Trophoblast cell (in vitro differentiated cells and primary cell): ENCODE data around the gene PIK3R6.
"Not testable (repeated sequence)": the region's sequence is repeated elsewhere in the genome, so short reads cannot be mapped to it uniquely, and the experiment has no call there.

ENCODE experiments used
- DNase-seq, 2 donors: peaks; one replicate each; pipeline ENCODE4 v3.0.0-alpha.2; 2016
- H2AFZ ChIP-seq: 2 replicates; pipeline ENCODE4 v1.6.1; 2013; ENCODE audit warnings: low read length, moderate library complexity, mild to moderate bottlenecking; ENCODE audit not compliant: insufficient read depth, poor library complexity
- H2AK5ac ChIP-seq: 2 replicates; pipeline ENCODE4 v1.6.1; 2013; ENCODE audit warnings: mild to moderate bottlenecking, low read length
- H2BK120ac ChIP-seq: 2 replicates; pipeline ENCODE4 v1.6.1; 2013; ENCODE audit warnings: low read length, mild to moderate bottlenecking, moderate library complexity; ENCODE audit not compliant: insufficient read depth, poor library complexity
- H2BK12ac ChIP-seq: 2 replicates; pipeline ENCODE4 v1.6.1; 2013; ENCODE audit warnings: mild to moderate bottlenecking, low read length, moderate library complexity
- H2BK5ac ChIP-seq: 2 replicates; pipeline ENCODE4 v1.6.1; 2013; ENCODE audit warnings: low read length, low read depth, moderate library complexity, mild to moderate bottlenecking; ENCODE audit not compliant: poor library complexity
- H3K14ac ChIP-seq: 2 replicates; pipeline ENCODE4 v1.6.1; 2013; ENCODE audit warnings: mild to moderate bottlenecking, low read length
- H3K18ac ChIP-seq: 2 replicates; pipeline ENCODE4 v1.6.1; 2013; ENCODE audit warnings: mild to moderate bottlenecking, low read length
- H3K23ac ChIP-seq: 2 replicates; pipeline ENCODE4 v1.6.1; 2013; ENCODE audit warnings: low read length
- H3K27ac ChIP-seq: 2 replicates; pipeline ENCODE4 v1.5.1; 2013; ENCODE audit warnings: low read depth, mild to moderate bottlenecking, inconsistent platforms, low read length, moderate library complexity
- H3K27me3 ChIP-seq: 2 replicates; pipeline ENCODE4 v1.6.1; 2013; ENCODE audit warnings: inconsistent platforms, mild to moderate bottlenecking, low read length, moderate library complexity; ENCODE audit not compliant: insufficient read depth
- H3K36me3 ChIP-seq, 2 experiments: 1 replicate in 1 of 2; 2 replicates in 1 of 2; pipeline ENCODE4 v1.6.1; 2013; ENCODE audit warnings: low read length in 2 of 2, mild to moderate bottlenecking in 2 of 2, moderate library complexity in 1 of 2; ENCODE audit not compliant: insufficient read depth in 2 of 2, control insufficient read depth in 1 of 2
- H3K4ac ChIP-seq: 2 replicates; pipeline ENCODE4 v1.6.1; 2013; ENCODE audit warnings: low read depth, mild to moderate bottlenecking, low read length, moderate library complexity
- H3K4me1 ChIP-seq, 2 experiments: 1 replicate in 1 of 2; 2 replicates in 1 of 2; pipeline ENCODE4 v1.6.1; 2013; ENCODE audit warnings: low read length in 2 of 2, mild to moderate bottlenecking in 2 of 2, moderate library complexity in 1 of 2; ENCODE audit not compliant: insufficient read depth in 2 of 2, control insufficient read depth in 1 of 2
- H3K4me2 ChIP-seq: 2 replicates; pipeline ENCODE4 v1.6.1; 2013; ENCODE audit warnings: inconsistent platforms, mild to moderate bottlenecking, low read length, moderate library complexity
- H3K4me3 ChIP-seq: 2 replicates; pipeline ENCODE4 v1.5.1; 2013; ENCODE audit warnings: mild to moderate bottlenecking, low read depth, low read length, inconsistent platforms
- H3K79me1 ChIP-seq: one replicate; pipeline ENCODE4 v1.6.1; 2013; ENCODE audit warnings: low read length
- H3K79me2 ChIP-seq: 2 replicates; pipeline ENCODE4 v1.6.1; 2013; ENCODE audit warnings: low read length, mild to moderate bottlenecking; ENCODE audit not compliant: control insufficient read depth, insufficient read depth, poor library complexity
- H3K9ac ChIP-seq: 2 replicates; pipeline ENCODE4 v1.6.1; 2013; ENCODE audit warnings: mild to moderate bottlenecking, low read length
- H3K9me3 ChIP-seq: 2 replicates; pipeline ENCODE4 v1.6.1; 2013; ENCODE audit warnings: low read depth, mild to moderate bottlenecking, control low read depth, inconsistent platforms, low read length; ENCODE audit not compliant: insufficient read depth
- H4K12ac ChIP-seq: 2 replicates; pipeline ENCODE4 v1.6.1; 2013; ENCODE audit warnings: low read depth, mild to moderate bottlenecking, low read length, moderate library complexity
- H4K8ac ChIP-seq: 2 replicates; pipeline ENCODE4 v1.6.1; 2013; ENCODE audit warnings: low read depth, mild to moderate bottlenecking, low read length, moderate library complexity
- H4K91ac ChIP-seq: one replicate; pipeline ENCODE4 v1.6.1; 2013; ENCODE audit warnings: low read depth, mild to moderate bottlenecking, low read length, moderate library complexity
- WGBS: extraction: QIAGEN DNeasy Blood & Tissue Kit; methylation state at CpG from one replicate; pipeline ENCODE4 v1.1.7; 2013; ENCODE audit warnings: missing lambda C conversion rate; ENCODE audit not compliant: insufficient read length, insufficient coverage; ENCODE audit errors: extremely low coverage; 5-methylcytosine and 5-hydroxymethylcytosine counted together

PIK3R6 gene

GRCh38 chr17:8856869-8857575 is 10.5 kb downstream of the PIK3R6 start:
- Histone ChIP-seq H2BK12ac (no peak overlapping the region), H3K79me2 (no peaks in the 10 kb centered on the region), H3K9me3 (no peaks in the 10 kb centered on the region), H3K18ac (no peak overlapping the region), H3K36me3 (no peaks in the 10 kb centered on the region), H2AK5ac (peak overlapping the region; percentile 29), H3K79me1 (no peaks in the 10 kb centered on the region), H3K4me2 (no peak overlapping the region), H3K4ac (no peak overlapping the region), H2AFZ (no peak overlapping the region), H4K8ac (no peak overlapping the region), H3K9ac (no peak overlapping the region), H2BK5ac (no peak overlapping the region), H3K4me1 (peaks cover 2 to 3% of the 10 kb centered on the region in 2 experiments), H4K91ac (no peak overlapping the region), H2BK120ac (no peak overlapping the region), H3K23ac (no peak overlapping the region), H3K27ac (no peak overlapping the region), H3K27me3 (no peaks in the 10 kb centered on the region), H4K12ac (no peak overlapping the region), H3K4me3 (no peak overlapping the region), H3K14ac (no peak overlapping the region)
- no CpG with 5 or more reads among the region's 14 CpGs for WGBS
- DNase-seq: no peak

DNA sequence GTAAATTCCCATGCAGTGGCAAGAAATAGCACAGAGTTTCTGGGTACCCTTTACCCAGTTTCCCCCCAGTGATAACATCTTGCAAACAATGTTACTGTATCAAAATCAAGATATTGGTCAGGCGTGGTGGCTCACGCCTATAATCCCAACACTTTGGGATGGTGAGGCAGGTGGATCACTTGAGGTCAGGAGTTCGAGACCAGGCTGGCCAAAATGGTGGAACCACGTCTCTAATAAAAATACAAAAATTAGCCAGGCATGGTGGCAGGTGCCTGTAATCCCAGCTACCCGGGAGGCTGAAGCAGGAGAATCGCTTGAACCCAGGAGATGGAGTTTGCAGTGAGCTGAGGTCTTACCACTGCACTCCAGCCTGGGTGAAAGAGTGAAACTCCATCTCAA is 11.3 kb downstream of the PIK3R6 start:
- H2BK5ac ChIP-seq, H3K4me3 ChIP-seq, H3K36me3 ChIP-seq, H2AK5ac ChIP-seq, H3K23ac ChIP-seq, H3K14ac ChIP-seq, H4K8ac ChIP-seq, H3K9ac ChIP-seq, H4K91ac ChIP-seq, H3K27me3 ChIP-seq, H3K4me2 ChIP-seq, H4K12ac ChIP-seq, H3K4me1 ChIP-seq, DNase-seq, H3K27ac ChIP-seq, H2BK12ac ChIP-seq, H3K79me1 ChIP-seq, H2BK120ac ChIP-seq, H3K79me2 ChIP-seq, H3K9me3 ChIP-seq, H3K18ac ChIP-seq, H2AFZ ChIP-seq, H3K4ac ChIP-seq: not testable (repeated sequence)
- WGBS: no CpG with 5 or more reads among the region's 6 CpGs

DNA sequence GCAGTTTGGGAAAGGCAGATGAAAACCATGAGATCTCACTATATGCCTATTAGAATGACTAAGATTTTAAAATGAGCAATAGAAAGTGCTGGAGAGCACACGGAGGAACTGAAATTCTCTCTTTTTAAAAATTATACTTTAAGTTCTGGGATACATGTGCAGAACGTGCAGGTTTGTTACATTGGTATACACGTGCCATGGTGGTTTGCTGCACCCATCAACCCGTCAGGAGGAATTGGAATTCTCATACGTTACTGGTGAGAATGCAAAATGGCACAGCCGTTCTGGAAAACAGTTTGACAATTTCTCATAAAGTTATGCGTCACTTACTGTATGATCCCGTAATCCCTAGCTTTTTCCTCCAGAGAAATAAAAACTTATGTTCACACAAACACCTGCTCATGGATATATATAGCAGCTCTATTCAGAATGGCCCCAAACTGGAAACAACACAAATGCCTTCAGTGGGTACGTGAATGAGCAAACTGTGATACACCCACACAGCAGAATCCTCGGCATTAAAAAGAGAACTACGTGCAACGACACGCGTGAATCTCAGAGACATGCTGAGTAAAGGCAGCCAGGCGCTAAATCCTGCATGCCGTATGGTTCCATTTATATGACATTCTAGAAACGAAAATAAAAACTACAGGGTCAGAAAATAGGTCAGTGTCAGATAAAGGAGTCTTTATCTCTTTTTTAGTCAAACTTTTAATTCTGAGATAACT is 11.8 kb downstream of the PIK3R6 start:
- Histone ChIP-seq H3K36me3 (no peaks in the 10 kb centered on the region), H3K4me2 (no peak overlapping the region), H3K9me3 (no peaks in the 10 kb centered on the region), H2BK5ac (no peak overlapping the region), H3K27ac (no peak overlapping the region), H3K79me1 (no peaks in the 10 kb centered on the region), H2BK12ac (no peak overlapping the region), H4K8ac (no peak overlapping the region), H3K79me2 (no peaks in the 10 kb centered on the region), H3K4ac (no peak overlapping the region), H3K14ac (no peak overlapping the region), H3K23ac (no peak overlapping the region), H3K4me1 (peaks cover 2 to 3% of the 10 kb centered on the region in 2 experiments), H2AK5ac (no peak overlapping the region), H4K91ac (no peak overlapping the region), H2BK120ac (no peak overlapping the region), H3K4me3 (no peak overlapping the region), H4K12ac (no peak overlapping the region), H3K27me3 (no peaks in the 10 kb centered on the region), H3K9ac (no peak overlapping the region), H3K18ac (no peak overlapping the region), H2AFZ (no peak overlapping the region)
- WGBS: no CpG with 5 or more reads among the region's 17 CpGs
- no peak for DNase-seq

DNA sequence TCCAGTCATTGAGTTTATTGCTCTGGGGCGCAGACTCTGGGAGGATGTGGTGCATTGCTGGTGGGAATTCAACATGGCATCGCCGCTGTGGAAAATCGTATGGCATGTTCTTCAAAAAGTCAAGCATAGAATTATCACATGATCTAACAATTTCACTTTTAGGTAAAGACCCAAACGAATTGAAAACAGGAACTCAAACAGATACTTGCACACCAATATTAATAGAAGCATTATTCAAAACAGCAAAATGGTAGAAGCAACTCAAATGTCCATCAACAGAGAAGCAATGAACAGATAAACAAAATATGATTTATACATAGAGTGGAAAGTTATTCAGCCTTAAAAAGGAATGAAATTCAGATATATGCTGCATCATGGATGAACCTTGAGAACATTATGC is 15.9 kb downstream of the PIK3R6 start:
- Histone ChIP-seq H3K4me1 (peaks cover 0 to 1% of the 10 kb centered on the region in 2 experiments), H3K79me2 (no peaks in the 10 kb centered on the region), H3K23ac (no peak overlapping the region), H3K27ac (no peak overlapping the region), H2AK5ac (no peak overlapping the region), H4K12ac (no peak overlapping the region), H3K4ac (no peak overlapping the region), H4K91ac (no peak overlapping the region), H3K9me3 (no peaks in the 10 kb centered on the region), H3K27me3 (no peaks in the 10 kb centered on the region), H3K4me2 (no peak overlapping the region), H3K18ac (no peak overlapping the region), H2BK5ac (no peak overlapping the region), H3K36me3 (no peaks in the 10 kb centered on the region), H3K9ac (no peak overlapping the region), H2AFZ (no peak overlapping the region), H3K4me3 (no peak overlapping the region), H4K8ac (no peak overlapping the region), H3K79me1 (no peaks in the 10 kb centered on the region), H2BK12ac (no peak overlapping the region), H2BK120ac (no peak overlapping the region), H3K14ac (no peak overlapping the region)
- DNase-seq: no peak
- WGBS: no CpG with 5 or more reads among the region's 5 CpGs
